Naive thymus-derived CD4-positive, alpha-beta T cell (primary cell): Measurements from ENCODE around the gene GNG4. TPM values are rescaled to one million over a fixed set of nuclear protein-coding genes. Genes with fewer than 3 reads are reported as not detected.

Experiments used
- ATAC-seq: fragments of 150-1000 bp; cut with Tn5 transposase; 2 replicates; pipeline ENCODE4 v1.10.0; 2021; ENCODE audit warnings: mild to moderate bottlenecking, moderate library complexity
- CTCF ChIA-PET: fragments of 350-600 bp; sonication (Branson Sonifier 250); formaldehyde crosslinking; loops from one replicate; lab custom pipeline; 2021; ENCODE audit warnings: antibody characterized with exemption; lab: Charles Lee
- POLR2A ChIA-PET: fragments of 350-600 bp; sonication (Branson Sonifier 250); formaldehyde crosslinking; loops from one replicate; lab custom pipeline; 2021; ENCODE audit warnings: antibody characterized with exemption, inconsistent platforms; lab: Charles Lee
- DNase-seq, 9 donors: peaks; one replicate each; pipeline versions ENCODE4 v3.0.0 to v3.0.0-alpha.2; 2020 to 2022; ENCODE audit warnings: mixed read lengths in 1 of 9
- H3K27ac ChIP-seq: one replicate; pipeline ENCODE4 v1.7.0; 2013; ENCODE audit warnings: mild to moderate bottlenecking, low read depth, low read length, moderate library complexity
- H3K27me3 ChIP-seq, 2 donors: one replicate each; pipeline ENCODE4 v1.7.0; 2013; ENCODE audit warnings: low read length in 2 of 2, mild to moderate bottlenecking in 2 of 2, moderate library complexity in 2 of 2; ENCODE audit not compliant: control insufficient read depth in 2 of 2, insufficient read depth in 2 of 2
- H3K36me3 ChIP-seq, 3 experiments: 1 replicate in 2 of 3; 2 replicates in 1 of 3; pipeline ENCODE4 v1.7.0; 2013; ENCODE audit warnings: low read length in 3 of 3, mild to moderate bottlenecking in 3 of 3, moderate library complexity in 1 of 3; ENCODE audit not compliant: insufficient read depth in 3 of 3, control insufficient read depth in 2 of 3
- H3K4me1 ChIP-seq, 2 donors: one replicate each; pipeline ENCODE4 v1.7.0; 2013; ENCODE audit warnings: low read length in 2 of 2, mild to moderate bottlenecking in 2 of 2, moderate library complexity in 1 of 2; ENCODE audit not compliant: control insufficient read depth in 2 of 2, insufficient read depth in 2 of 2
- H3K4me3 ChIP-seq: 2 replicates; pipeline ENCODE4 v1.7.0; 2013; ENCODE audit warnings: mild to moderate bottlenecking, low read length
- H3K9me3 ChIP-seq, 3 experiments: 1 replicate in 2 of 3; 2 replicates in 1 of 3; pipeline ENCODE4 v1.7.0; 2013; ENCODE audit warnings: low read length in 3 of 3; ENCODE audit not compliant: control insufficient read depth in 2 of 3
- H3K27ac Mint-ChIP-seq, 9 donors: one replicate each; pipeline ENCODE4 v1.8.0; 2020 to 2022; ENCODE audit warnings: mixed read lengths in 9 of 9, mild to moderate bottlenecking in 8 of 9, moderate library complexity in 5 of 9, inconsistent platforms in 2 of 9
- H3K27me3 Mint-ChIP-seq, 5 donors: one replicate each; pipeline ENCODE4 v1.8.0; 2021 to 2022; ENCODE audit warnings: mixed read lengths in 5 of 5, mild to moderate bottlenecking in 1 of 5
- H3K36me3 Mint-ChIP-seq, 5 donors: one replicate each; pipeline ENCODE4 v1.8.0; 2020 to 2022; ENCODE audit warnings: mixed read lengths in 5 of 5, mild to moderate bottlenecking in 3 of 5, inconsistent platforms in 1 of 5
- H3K4me1 Mint-ChIP-seq, 7 donors: one replicate each; pipeline ENCODE4 v1.8.0; 2020 to 2022; ENCODE audit warnings: mixed read lengths in 7 of 7, mild to moderate bottlenecking in 3 of 7, inconsistent platforms in 1 of 7
- H3K4me3 Mint-ChIP-seq, 10 donors: one replicate each; pipeline ENCODE4 v1.8.0; 2020 to 2022; ENCODE audit warnings: mild to moderate bottlenecking in 10 of 10, mixed read lengths in 10 of 10, moderate library complexity in 6 of 10, inconsistent platforms in 2 of 10
- H3K9me3 Mint-ChIP-seq, 11 donors: one replicate each; pipeline ENCODE4 v1.8.0; 2020 to 2022; ENCODE audit warnings: mixed read lengths in 11 of 11, mild to moderate bottlenecking in 4 of 11, inconsistent platforms in 1 of 11, moderate library complexity in 1 of 11
- intact Hi-C, 2 donors: fragments of 100-400 bp; cut with micrococcal nuclease; formaldehyde crosslinking; loops; one replicate each; pipeline ENCODE4 v1.15.1; 2023
- polyA plus RNA-seq, 2 donors: library from polyadenylated mRNA; unstranded; fragments of 300-500 nt; fragmentation: Illumina TruSeq; gene quantifications; one replicate each; pipeline ENCODE4 v1.2.3, GENCODE V29; 2021
- total RNA-seq, 6 experiments: library from RNA in 5 of 6; stranded (reverse) in 5 of 6; gene quantifications; 1 replicate in 5 of 6; 2 replicates in 1 of 6; pipeline ENCODE4 v1.2.3 and lab custom pipeline; 2021 to 2026

Gene GNG4
- total and polyA plus RNA-seq, 7 experiments from 2014 or later = 0.17 to 2.3 TPM; not detected in 5

DNA sequence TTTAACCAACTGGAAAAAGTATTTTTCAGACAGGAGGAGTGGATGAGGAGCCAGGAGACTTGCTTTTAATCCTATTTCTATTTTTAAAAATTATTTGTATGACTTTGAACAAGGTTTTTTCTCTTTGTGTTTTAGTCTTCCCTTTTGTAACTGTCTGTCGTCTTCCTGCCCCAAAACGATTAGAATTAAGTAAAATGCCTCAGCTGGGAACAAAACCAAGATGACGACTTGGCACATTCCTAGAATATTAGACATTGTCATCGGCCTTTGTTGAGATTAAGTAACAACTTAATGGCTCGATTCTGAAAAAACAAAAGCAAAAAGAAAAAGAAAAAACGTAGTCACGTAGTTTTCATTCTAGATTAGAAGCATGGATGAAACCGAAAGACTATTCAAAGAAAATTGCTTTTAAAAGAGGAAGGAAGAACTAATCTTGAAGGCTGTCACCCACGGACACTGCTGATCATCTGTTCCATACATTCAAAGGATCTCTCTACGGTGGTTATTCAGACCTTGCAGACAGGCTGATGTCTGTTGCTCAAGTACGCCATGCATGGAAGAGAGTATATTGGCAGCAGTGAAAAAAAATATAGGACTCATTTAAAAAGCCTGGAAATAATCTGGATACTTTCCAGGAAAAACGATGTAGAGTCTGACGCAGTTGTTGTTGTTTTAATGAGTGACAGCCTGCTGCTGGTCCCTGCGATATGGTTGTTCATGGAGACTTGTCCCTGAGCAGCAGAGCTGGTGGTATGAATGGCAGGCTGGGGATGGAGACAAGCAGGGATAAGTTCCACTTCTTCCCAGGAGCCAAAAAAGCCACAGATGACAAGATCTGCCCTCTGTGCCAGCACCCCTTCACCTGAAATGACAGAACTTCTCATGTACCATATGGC, 16.8 kb downstream of the GNG4 start:
- Mint-ChIP-seq H3K36me3 (peaks cover 0 to 3% (median 0%) of the 10 kb centered on the region in 5 donors), H3K4me3 (peak overlapping the region in 1 of 10 donors; percentile 69)
- intact Hi-C loops = no loop called here

GRCh38 chr1:235631816-235632215, 17.8 kb downstream of the GNG4 start:
- H3K27ac Mint-ChIP-seq = no peak overlapping the region
- DNase-seq = no peak
- no peaks in the 10 kb centered on the region for H3K9me3 ChIP-seq
- H3K27ac ChIP-seq = no peak overlapping the region
- no peak overlapping the region for H3K4me3 Mint-ChIP-seq
- ATAC-seq = no peak
- no peaks in the 10 kb centered on the region for H3K4me1 ChIP-seq
- POLR2A ChIA-PET = no interaction called here
- peaks cover 0 to 3% (median 0%) of the 10 kb centered on the region in 11 donors for H3K9me3 Mint-ChIP-seq
- intact Hi-C loops = no loop called here
- H3K27me3 ChIP-seq = no peaks in the 10 kb centered on the region
- H3K4me3 ChIP-seq = no peak overlapping the region
- H3K27me3 Mint-ChIP-seq = peaks cover 0 to 14% (median 6%) of the 10 kb centered on the region in 5 donors
- H3K36me3 Mint-ChIP-seq = peaks cover 0 to 3% (median 0%) of the 10 kb centered on the region in 5 donors
- peaks cover 0 to 23% (median 7%) of the 10 kb centered on the region in 7 donors for H3K4me1 Mint-ChIP-seq
- CTCF ChIA-PET = interaction anchor here (1.1 kb wide), 1 partner anchor 33 kb away, joined by 3 read pairs; no protein-coding TSS in a partner anchor
- H3K36me3 ChIP-seq = no peaks in the 10 kb centered on the region

More for the DNA sequence above, 16.8 kb downstream of the GNG4 start:
- ChIA-PET POLR2A (no interaction called here), CTCF (no interaction called here)
- ATAC-seq = no peak
- H3K27ac Mint-ChIP-seq = peak overlapping the region in 1 of 9 donors; percentile 78
- H3K4me1 Mint-ChIP-seq = peaks cover 0 to 23% (median 7%) of the 10 kb centered on the region in 7 donors
- Histone ChIP-seq H3K4me3 (no peak overlapping the region), H3K9me3 (no peaks in the 10 kb centered on the region), H3K27ac (no peak overlapping the region), H3K27me3 (no peaks in the 10 kb centered on the region), H3K36me3 (no peaks in the 10 kb centered on the region), H3K4me1 (no peaks in the 10 kb centered on the region)
- DNase-seq = no peak
- peaks cover 0 to 3% (median 0%) of the 10 kb centered on the region in 11 donors for H3K9me3 Mint-ChIP-seq
- peaks cover 0 to 14% (median 6%) of the 10 kb centered on the region in 5 donors for H3K27me3 Mint-ChIP-seq

DNA sequence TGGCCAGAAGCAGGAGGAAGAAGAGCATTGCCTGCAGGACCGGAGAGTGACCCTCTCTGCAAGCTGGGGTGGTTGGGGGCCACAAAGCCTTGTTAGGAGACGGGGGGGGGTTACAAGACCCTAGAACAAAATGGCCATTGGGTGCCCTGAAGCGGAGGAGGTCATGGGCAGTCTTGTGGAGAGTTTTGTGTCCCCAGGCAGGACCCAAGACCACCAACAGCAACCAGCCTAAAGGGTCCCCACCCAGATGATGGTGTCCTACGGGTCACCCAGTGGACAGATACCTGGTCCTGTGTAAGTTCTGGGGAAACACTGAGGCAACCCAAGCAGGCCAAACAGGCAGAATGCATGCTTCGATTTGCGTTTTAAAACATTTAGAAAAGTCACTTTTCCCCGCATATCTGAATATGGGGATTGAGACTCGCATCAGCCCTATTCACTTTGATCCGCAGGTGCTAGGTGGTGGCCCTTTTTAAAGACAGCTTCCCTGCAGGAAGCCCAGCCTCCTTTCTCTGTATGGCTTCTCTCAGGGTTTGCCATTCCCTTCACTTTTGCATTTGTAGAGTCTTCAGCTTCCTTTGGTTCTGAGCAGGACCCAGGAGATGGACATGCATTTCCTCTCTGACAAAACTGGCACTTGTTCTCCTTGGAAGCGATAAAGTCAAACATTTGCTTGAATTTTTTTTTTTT, 21.1 kb downstream of the GNG4 start:
- CTCF ChIA-PET = no interaction called here
- H3K9me3 Mint-ChIP-seq = peaks cover 0 to 3% (median 0%) of the 10 kb centered on the region in 11 donors
- H3K9me3 ChIP-seq = no peaks in the 10 kb centered on the region
- no peak overlapping the region for H3K27ac ChIP-seq
- peaks cover 0 to 30% (median 7%) of the 10 kb centered on the region in 7 donors for H3K4me1 Mint-ChIP-seq
- H3K27ac Mint-ChIP-seq = peak overlapping the region in 1 of 9 donors; percentile 7
- ATAC-seq (no peak), DNase-seq (no peak)
- intact Hi-C loops = no loop called here
- POLR2A ChIA-PET = no interaction called here
- peaks cover 0 to 3% (median 0%) of the 10 kb centered on the region in 5 donors for H3K36me3 Mint-ChIP-seq
- H3K27me3 ChIP-seq = no peaks in the 10 kb centered on the region
- peaks cover 6 to 16% (median 11%) of the 10 kb centered on the region in 5 donors for H3K27me3 Mint-ChIP-seq
- no peak overlapping the region for H3K4me3 ChIP-seq
- H3K4me3 Mint-ChIP-seq = no peak overlapping the region
- no peaks in the 10 kb centered on the region for H3K36me3 ChIP-seq
- no peaks in the 10 kb centered on the region for H3K4me1 ChIP-seq

DNA sequence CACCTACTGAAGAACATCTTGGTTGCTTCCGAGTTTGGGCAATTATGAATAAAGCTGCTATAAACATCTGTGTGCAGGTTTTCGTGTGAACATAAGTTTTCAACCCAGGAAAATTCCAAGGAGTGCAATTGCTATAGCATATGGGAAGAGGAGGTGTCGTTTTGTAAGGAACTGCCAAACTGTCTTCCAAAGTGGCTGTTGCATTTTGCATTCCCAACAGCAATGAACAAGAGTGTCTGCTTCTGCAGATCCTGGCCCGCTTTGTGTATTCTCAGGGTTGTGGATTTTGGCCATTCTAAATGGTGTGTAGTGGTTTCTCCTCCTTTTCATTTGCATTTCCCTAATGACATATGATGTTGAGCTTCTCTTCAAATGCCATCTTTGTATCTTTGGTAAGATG, 23.8 kb downstream of the GNG4 start:
- ATAC-seq (no peak), DNase-seq (no peak)
- peaks cover 0 to 3% (median 0%) of the 10 kb centered on the region in 11 donors for H3K9me3 Mint-ChIP-seq
- H3K4me1 Mint-ChIP-seq = peaks cover 0 to 19% (median 0%) of the 10 kb centered on the region in 7 donors
- H3K27me3 Mint-ChIP-seq = peaks cover 7 to 24% (median 10%) of the 10 kb centered on the region in 5 donors
- Histone ChIP-seq H3K9me3 (no peaks in the 10 kb centered on the region), H3K27ac (no peak overlapping the region), H3K36me3 (no peaks in the 10 kb centered on the region), H3K4me3 (no peak overlapping the region), H3K4me1 (no peaks in the 10 kb centered on the region), H3K27me3 (no peaks in the 10 kb centered on the region)
- intact Hi-C loops = no loop called here
- H3K27ac Mint-ChIP-seq = no peak overlapping the region
- CTCF ChIA-PET = no interaction called here
- peaks cover 0 to 4% (median 0%) of the 10 kb centered on the region in 5 donors for H3K36me3 Mint-ChIP-seq
- H3K4me3 Mint-ChIP-seq = no peak overlapping the region
- POLR2A ChIA-PET = no interaction called here

DNA sequence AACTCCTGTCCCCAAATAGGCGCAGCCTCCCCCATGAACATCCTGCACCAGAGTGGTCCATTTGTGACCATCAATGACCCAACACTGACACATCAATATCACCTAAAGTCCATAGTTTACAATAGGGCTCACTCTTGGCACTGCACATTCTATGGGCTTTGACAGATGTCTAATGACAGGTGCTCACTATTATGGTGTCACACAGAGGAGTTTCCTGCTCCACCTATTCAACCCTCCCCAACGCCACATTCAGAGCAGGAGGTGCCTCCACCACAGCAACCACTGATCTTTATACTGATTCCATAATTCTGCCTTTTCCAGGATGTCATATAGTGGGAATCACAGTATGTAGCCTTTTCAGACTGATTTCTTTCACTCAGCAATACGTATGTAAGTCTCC, 24.2 kb downstream of the GNG4 start:
- Histone ChIP-seq H3K4me1 (no peaks in the 10 kb centered on the region), H3K36me3 (no peaks in the 10 kb centered on the region), H3K9me3 (no peaks in the 10 kb centered on the region), H3K27me3 (no peaks in the 10 kb centered on the region), H3K27ac (no peak overlapping the region), H3K4me3 (no peak overlapping the region)
- CTCF ChIA-PET = no interaction called here
- Mint-ChIP-seq H3K4me1 (peaks cover 0 to 19% (median 0%) of the 10 kb centered on the region in 7 donors), H3K9me3 (peaks cover 0 to 3% (median 0%) of the 10 kb centered on the region in 11 donors), H3K4me3 (no peak overlapping the region), H3K36me3 (peaks cover 0 to 4% (median 0%) of the 10 kb centered on the region in 5 donors), H3K27me3 (peaks cover 7 to 24% (median 10%) of the 10 kb centered on the region in 5 donors), H3K27ac (no peak overlapping the region)
- ATAC-seq (no peak), DNase-seq (no peak)
- POLR2A ChIA-PET = no interaction called here
- intact Hi-C loops = no loop called here

- Mint-ChIP-seq H3K27me3 (peaks cover 7 to 24% (median 10%) of the 10 kb centered on the region in 5 donors), H3K27ac (no peak overlapping the region), H3K9me3 (peaks cover 0 to 2% (median 0%) of the 10 kb centered on the region in 11 donors), H3K36me3 (peaks cover 0 to 4% (median 0%) of the 10 kb centered on the region in 5 donors), H3K4me3 (peak overlapping the region in 1 of 10 donors; percentile 14), H3K4me1 (peaks cover 0 to 19% (median 0%) of the 10 kb centered on the region in 7 donors)
- no peaks in the 10 kb centered on the region for H3K4me1 ChIP-seq
- ATAC-seq (no peak), DNase-seq (no peak)
- no peaks in the 10 kb centered on the region for H3K9me3 ChIP-seq
- ChIA-PET POLR2A (no interaction called here), CTCF (interaction anchor here (0.7 kb wide), 1 partner anchor 9 kb away, joined by 3 read pairs; no protein-coding TSS in a partner anchor)
- intact Hi-C loops = no loop called here
- no peak overlapping the region for H3K27ac ChIP-seq
- H3K36me3 ChIP-seq = no peaks in the 10 kb centered on the region
- no peaks in the 10 kb centered on the region for H3K27me3 ChIP-seq
- no peak overlapping the region for H3K4me3 ChIP-seq
Observed at GRCh38 chr1:235624721-235625333, 24.8 kb downstream of the GNG4 start.
